Cardiac fibroblast (primary cell): ENCODE results near the gene TSHR.

Experiments
- DNase-seq, 2 donors: peaks; one replicate each; pipeline versions ENCODE4 v3.0.0 to v3.0.0-alpha.2; 2010; ENCODE audit warnings: low read depth in 2 of 2
- H3K4me3 ChIP-seq, 2 donors: replicated peaks in 1 of 2; 1 replicate in 1 of 2; 2 replicates in 1 of 2; pipeline ENCODE4 v1.5.1; 2011; ENCODE audit warnings: low read depth in 2 of 2, low read length in 2 of 2, mild to moderate bottlenecking in 2 of 2, moderate library complexity in 1 of 2
- CTCF ChIP-seq: IDR thresholded peaks from one replicate; pipeline ENCODE4 v1.5.1; 2011; ENCODE audit warnings: low read depth, mild to moderate bottlenecking, low read length, inconsistent platforms

The TSHR gene

GRCh38 chr14:81087230-81087629 lies 131.8 kb downstream of the TSHR start:
- TF ChIP-seq CTCF: no peak
- no peak overlapping the region for H3K4me3 ChIP-seq
- DNase-seq: no peak

GRCh38 chr14:81091139-81091538 lies 135.7 kb downstream of the TSHR start:
- no peak for TF ChIP-seq CTCF

GRCh38 chr14:81091660-81092059 lies 136.2 kb downstream of the TSHR start:
- no peak overlapping the region for H3K4me3 ChIP-seq
- no peak for TF ChIP-seq CTCF
- DNase-seq: no peak

More at GRCh38 chr14:81091139-81091538, 135.7 kb downstream of the TSHR start:
- no peak for DNase-seq
- H3K4me3 ChIP-seq: no peak overlapping the region

- DNase-seq: no peak
- H3K4me3 ChIP-seq: no peak overlapping the region
- TF ChIP-seq CTCF: no peak
These were observed 138.2 kb downstream of the TSHR start for GRCh38 chr14:81093651-81094050.

- no peak overlapping the region for H3K4me3 ChIP-seq
- DNase-seq: no peak
- no peak for TF ChIP-seq CTCF
These were observed 140.1 kb downstream of the TSHR start for GRCh38 chr14:81095539-81095938.

- no peak for TF ChIP-seq CTCF
- H3K4me3 ChIP-seq: no peak overlapping the region
- DNase-seq: no peak
These were observed 141.2 kb downstream of the TSHR start for GRCh38 chr14:81096656-81097055.

- H3K4me3 ChIP-seq: no peak overlapping the region
- TF ChIP-seq CTCF: no peak
- no peak for DNase-seq
These were observed 146.8 kb downstream of the TSHR start for GRCh38 chr14:81102217-81102616.
